NCI-H460 (cell line): Measurements from ENCODE around the gene PRDM15. TPM values are rescaled to one million over a fixed set of nuclear protein-coding genes. Genes with fewer than 3 reads are reported as not detected.
"Not testable (repeated sequence)": the region's sequence is repeated elsewhere in the genome, so short reads cannot be mapped to it uniquely, and the experiment has no call there.

Experiments used
- DNase-seq: peaks from one replicate; pipeline ENCODE4 v3.0.0-alpha.2; 2016; ENCODE audit warnings: low read depth; ENCODE audit errors: extremely low read depth
- total RNA-seq: library from RNA; depleted of rRNA; stranded (reverse); fragments of >200 nt; shearing (Covaris generic); gene quantifications from 2 replicates; pipeline ENCODE4 v1.2.3, GENCODE V29; 2014

PRDM15 gene
- total RNA-seq, 1 experiment from 2014 or later, result 4.3 TPM

DNA sequence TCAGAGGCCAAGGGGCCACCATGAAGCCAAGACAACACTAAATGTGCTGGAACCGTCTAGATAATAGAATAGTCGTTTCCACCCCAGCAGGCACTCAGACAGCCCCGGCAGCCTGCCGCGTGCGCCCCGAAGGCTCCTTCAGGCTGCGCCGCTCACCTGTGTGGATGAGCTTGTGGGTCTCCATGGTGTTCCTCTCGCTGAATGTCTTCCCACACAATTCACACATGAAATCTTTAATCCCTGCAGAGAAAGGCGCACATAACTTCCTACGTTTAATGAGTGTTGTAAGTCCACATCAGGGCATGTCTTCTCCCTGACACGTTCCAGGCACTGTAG is 68.6 kb downstream of the PRDM15 start:
- no peak for DNase-seq

DNA sequence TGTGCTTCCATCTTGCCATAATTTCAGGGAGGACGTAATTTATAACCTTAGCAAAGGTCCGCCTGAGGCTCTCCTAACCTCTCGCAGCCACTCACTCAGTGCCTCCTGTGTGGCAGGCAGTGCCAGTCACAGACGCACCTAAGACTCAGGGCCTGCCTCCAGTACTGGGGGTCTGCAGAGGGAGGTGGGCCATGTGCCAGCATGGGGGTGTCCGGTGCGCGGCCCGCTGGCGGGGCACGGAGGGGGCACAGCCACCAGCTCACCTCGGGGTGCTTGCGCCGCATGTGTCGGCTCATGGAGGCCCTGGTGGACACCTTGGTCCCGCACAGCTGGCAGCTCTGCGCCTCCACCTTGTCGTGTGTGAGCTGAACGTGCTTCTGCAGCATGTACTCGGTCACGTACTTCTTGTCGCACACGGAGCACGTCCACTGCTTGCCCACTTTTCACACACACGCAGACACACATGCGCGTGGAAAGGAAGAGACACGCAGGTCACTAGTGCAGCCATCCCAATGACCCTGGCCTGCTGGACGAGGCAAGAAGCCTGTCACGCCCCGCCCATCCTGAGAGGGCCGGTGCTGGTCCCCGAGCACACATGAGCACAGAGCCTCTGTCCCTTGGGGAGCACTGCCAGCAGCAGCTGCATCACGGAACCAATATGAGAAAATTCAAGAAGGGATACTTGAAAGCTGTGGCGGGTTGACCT is 69.1 kb downstream of the PRDM15 start:
- DNase-seq, result no peak

DNA sequence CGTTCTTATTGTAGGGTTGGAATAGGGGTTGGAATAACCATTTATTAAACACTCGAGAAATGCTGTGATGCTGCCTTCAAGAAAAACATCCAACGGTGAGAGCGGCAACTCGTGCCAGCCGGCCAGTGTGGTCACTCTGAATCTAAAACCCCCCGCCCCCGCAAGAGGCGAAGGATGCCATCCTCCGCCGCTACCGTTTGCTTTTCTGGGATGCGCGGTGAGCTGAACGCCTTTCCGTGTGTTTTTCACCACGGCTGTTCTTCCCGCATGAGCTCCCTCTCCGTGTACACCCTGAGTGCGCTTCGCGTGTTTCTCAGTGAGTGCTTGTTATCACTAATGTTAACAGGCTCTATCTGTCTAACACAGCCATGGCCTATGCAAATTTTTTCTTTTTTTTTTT is 70.3 kb downstream of the PRDM15 start:
- DNase-seq, result no peak

DNA sequence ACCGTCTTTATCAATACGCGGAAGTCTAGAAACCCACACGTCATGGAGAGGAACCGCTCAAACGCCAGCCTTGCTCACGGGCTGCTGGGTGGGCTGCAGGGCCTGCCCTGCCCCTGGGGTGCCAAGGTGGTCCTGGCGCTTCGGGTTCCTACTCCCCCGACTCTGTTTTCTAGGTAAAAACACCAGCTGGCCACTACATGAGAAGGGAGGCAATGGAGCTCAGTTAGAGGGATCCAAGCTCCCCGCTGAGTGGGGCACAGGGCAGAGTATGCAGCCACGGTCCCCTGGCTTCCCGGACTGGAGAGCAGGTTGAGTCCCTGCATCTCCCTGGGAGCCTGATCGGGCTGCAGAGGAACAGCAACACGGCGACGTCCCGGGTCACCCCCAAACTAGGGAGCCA is 71.0 kb downstream of the PRDM15 start:
- DNase-seq, result no peak

DNA sequence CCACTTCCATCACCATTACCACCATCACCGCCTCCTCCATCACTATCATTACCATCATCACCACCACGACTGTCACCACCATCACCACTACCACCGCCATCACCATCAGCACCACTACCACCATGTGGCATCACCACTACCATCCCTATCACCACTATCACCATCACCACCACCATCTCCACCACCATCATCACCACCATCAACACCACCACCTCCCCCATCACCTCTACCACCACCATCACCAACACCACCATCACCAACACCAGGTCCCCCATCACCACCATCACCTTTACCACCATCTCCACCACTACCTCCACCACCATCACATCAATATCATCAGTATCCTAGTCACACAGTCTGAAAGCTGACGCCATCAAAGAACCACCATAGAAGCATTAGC is 72.4 kb downstream of the PRDM15 start:
- no peak for DNase-seq

DNA sequence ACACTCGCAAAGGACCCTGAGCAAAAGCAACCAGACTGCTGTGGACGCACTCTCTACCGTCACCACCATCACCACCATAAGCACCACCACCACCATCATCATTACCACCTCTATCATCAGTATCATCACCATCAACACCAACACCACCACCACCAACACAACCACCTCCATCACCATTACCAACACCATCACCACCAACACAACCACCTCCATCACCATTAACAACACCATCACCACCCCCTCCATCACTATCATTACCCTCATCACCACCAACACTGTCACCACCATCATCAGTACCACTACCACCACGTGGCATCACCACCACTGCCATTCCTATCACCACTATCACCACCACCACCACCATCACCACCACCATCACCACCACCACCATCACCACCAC is 73.5 kb downstream of the PRDM15 start:
- no peak for DNase-seq

DNA sequence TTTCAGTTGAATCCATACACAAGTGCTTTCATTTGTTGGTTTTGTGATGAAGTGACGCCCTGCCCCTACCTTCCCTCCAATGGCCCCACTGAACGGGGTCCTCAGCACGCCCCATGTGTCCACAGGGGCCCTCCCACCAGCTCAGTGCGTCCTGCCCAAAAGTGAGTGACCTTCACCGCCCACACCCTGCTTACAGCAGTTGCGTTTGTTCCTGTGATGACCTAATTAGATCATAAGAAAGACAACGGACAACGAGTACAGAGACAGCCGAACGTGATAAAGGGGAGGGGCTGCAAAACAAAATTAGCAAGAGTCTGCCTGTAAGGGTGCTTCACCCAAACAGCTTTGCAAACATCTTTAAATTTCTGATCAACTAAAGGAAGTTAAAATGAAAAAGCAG is 74.1 kb downstream of the PRDM15 start:
- no peak for DNase-seq

DNA sequence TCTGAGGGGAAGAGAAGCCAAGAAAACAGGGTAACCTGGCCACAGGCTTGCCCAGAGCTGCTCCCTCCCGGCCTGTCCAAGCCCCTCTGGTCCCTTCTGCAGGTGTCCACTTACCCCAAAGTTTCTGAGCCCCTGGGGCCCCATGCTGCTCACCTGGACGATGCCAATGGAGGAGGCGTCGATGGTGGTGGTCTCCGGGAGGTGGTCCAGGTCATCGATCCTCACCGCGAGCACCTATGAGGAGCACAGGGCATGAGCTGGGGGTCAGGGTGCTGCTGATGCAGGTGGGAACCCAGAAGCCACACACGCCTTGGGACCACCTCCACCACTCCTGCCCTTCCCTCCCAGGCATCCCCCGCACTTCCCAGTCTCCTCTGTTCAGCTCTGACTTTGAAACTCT is 74.8 kb downstream of the PRDM15 start:
- DNase-seq, result no peak

DNA sequence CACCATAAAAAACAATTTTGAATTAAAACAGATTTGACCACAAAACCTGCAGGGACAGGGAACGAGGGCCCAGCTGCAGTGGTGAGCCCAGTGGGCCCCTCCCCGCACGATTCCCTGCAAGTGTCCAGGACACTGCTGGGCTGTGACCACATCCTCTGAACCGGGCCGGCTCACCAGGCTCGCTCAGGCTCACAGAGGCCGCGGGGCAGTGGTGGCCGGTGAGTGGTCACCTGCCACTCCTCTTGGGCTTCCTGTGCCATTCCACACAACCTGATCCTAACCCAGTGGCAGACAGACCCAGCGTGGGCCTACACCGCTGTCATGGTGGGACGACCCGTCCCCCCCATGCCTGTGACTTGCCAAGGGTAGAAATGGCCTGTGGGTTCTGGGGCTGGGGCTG is 75.8 kb downstream of the PRDM15 start:
- no peak for DNase-seq

DNA sequence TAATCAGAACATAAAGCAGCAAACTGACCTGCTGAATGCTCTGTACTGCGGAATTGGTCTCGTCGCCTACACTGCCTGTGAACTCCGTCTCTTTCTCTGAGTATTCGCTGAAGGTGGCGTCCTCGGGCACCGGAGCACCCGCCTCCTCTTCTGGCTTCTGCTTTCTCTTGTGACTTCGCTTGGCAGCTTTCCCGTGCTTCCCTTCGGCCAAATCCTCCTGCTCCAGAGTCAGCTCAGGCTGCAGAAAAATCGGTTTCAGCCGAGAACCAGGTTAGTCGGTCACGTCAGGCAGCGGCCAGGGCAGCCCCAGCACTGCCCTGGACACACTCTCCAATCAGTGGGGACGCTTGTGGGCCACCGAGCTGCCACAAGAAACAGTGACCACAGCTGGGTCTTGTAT is 76.5 kb downstream of the PRDM15 start:
- DNase-seq, result no peak

DNA sequence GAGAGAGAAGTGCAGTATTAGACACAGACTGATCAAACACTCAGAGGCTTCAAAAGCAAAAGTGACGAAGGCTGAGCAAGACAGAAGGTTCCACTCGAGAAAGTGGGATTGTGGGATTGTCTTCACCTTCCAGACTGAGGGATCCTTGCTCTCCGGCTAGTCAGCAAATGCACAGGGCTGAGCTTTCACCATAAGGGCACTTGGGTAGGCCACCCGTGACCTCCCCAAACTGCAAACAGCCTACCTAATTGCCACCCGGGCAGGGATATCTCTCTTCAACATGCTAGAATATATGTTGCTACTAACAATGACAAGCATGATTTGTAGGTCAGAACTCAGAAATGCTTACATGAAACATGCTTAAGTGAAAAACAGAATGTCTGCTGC is 77.0 kb downstream of the PRDM15 start:
- DNase-seq, result no peak

DNA sequence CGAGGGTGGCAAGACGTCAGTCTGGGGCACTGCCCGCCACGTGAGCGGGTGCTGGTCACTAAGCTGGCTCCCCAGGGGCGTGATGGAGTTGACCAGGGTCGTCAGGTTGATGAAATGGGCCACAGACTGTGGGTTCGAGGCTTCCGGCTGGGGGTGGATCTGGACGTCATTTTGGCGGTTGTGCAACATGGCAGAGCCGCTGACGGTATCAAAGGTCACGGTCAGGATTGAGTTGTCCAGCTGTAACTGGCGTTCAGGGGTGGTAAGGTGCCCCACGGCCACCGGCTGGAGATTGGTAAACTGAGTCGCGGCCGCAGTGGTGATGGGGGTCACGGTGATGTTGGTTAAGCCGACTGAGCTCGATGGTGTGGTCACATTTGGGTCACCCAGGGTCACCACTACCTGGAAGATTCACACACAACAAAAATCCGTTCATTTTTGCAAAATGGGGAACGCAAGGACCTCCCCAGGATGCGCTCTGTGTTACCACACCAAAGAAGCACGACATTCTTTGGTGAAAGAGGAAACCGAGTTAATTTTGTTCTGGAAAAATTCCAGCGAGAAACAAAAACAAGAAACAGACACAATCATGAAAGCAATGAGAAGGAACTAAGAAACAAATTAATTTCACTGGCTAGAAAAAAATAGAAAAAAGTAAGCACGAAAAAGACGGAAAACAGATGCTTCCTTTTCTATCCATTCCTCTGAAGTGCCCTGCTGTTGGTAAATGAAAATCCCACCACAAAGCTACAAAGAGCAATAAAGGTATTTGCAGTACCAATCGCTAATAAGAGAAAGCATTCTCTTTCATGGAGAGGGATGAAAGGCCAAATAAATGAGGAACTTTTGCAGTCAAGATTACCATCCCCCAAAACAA is 77.6 kb downstream of the PRDM15 start:
- DNase-seq, result no peak

DNA sequence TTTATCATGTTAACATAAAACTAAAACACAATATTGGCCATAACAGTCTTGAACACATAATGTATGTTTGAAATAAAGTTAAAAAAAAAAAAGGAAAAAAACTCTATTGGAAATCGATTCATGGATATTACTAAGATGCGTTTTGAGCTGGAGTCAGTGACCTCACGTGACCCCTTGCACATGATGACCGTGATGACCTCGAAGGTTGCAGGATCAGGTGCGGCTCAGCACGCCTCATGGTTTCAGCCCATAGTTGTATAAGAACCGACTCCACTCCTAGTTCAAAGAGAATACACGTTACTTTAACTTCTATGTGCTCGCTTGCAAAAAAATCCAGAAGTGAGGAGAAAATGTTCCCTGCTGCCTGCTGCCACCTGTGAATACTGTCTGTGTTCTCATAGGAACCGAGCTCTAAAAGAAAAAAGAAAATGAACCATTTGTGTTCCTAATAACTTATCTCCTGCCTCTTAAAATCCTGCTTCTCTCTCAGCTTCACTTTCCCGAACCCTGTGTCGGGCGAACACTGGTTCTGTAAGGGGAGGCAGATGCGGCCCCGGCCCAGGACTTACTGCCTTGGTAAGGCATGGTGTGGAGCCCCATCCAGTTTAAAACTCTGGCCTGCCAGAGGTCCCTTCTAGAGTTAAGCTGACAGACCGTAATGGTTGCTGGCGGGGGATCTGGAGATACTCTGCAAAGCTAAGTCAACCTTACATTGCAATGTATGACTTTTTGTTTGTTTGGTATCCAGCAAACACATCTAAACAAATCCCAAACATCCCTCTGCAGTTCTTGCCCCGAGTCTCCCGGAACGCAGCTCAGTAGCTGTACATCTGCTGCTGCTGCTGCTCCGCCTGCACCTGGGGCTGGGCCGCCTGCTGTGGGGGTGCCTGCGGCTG is 78.5 kb downstream of the PRDM15 start:
- DNase-seq, result no peak

DNA sequence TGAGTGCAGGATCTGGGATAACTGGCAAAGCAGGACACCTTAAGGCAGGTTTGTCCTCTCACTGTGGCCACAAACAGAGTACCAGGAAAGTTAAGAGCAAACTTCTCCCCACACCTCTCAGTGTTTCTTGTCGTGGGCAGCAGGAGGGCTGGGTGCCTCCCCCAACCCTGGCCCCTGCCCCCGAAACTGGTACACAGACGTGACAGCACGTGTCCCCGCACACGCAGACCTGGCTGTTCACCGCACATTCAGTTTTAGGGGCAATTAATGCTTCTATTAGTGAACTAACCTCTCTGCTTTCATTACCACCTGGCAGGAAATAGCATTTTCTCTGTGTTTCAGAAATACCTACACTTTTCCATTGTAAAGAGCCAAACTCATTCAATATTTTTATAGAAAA is 79.4 kb downstream of the PRDM15 start:
- DNase-seq, result no peak

DNA sequence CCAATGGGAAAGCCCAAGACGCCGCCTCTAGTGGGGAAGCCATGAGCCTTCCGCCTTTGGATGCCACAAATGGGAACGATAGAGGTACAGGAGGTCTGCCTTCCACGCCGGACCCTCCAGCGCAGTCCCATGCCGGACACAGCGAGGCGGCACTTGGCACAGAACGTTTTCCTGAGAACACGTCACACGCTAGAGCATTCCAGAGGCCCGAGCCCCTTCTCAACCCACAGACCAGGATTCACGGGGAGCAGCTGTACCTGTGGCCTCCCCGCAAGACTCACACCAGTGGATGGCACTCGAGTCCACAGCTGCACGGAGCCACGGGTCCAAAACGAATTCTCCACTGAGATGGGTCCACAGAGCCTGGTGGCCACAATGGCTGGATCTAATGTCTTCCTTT is 80.8 kb downstream of the PRDM15 start:
- DNase-seq, result no peak

DNA sequence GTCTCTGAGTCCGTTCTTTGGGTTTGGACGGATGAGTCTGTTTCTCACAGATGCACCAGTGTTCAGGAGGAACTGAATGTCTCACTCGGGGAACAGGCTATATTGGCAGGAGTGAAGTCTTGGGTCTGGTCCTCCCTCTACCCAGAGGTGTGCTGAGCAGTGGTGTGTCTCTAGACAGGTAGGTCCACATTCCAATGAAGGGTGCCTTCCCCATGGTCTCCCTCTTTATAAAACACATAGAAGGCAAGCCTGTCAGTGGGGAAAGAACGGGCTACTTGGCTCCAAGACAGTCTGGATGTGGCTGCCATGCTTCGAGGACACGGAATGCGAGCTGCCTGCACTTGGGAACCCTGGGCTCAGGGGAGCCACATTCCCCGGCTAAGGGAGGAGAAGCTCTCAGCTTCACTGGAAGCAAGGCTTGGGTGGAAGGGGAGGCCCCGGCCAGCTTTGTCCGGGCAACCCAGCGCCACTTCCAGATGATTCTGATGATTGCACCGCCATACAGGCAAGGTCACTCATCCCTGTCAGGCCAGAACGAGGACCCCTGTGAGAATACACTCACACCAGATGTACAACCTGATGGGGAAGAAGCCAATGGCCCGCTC is 82.6 kb downstream of the PRDM15 start:
- DNase-seq, result no peak

DNA sequence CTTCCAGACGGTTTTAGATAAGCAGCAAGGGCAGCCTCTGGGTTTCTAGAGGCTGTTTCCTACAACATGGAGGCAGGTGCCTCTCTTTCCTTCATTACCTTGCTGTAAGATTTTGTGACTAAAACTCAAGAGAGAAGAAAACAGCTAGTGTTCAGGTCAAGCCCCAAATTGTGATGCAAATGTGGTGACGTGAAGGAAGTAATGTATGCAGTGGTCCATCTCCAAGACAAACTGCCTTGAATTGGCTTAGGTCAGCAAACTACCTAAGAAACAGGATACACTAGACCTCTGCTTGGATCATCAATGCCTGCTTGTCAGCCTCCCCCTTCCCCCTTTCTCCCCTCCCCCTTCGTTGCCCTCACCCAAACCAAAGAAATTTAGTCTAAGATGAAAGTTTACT is 83.4 kb downstream of the PRDM15 start:
- no peak for DNase-seq

DNA sequence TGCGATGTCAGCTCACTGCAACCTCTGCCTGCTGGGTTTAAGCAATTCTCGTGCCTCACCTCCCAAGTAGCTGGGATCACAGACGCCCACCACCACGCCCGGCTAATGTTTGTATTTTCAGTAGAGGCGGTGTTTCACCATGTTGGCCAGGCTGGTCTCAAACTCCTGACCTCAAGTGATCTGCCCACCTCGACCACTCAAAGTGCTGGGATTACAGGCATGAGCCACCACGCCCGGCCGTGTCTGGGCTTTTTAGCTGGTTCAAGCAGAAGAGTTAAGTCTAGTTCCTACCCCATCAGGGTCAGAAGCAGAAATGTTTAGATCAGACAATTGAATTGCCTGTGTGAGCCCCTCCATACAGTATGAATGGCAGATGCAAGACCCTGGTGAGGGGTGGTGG is 84.5 kb downstream of the PRDM15 start:
- no peak for DNase-seq

DNA sequence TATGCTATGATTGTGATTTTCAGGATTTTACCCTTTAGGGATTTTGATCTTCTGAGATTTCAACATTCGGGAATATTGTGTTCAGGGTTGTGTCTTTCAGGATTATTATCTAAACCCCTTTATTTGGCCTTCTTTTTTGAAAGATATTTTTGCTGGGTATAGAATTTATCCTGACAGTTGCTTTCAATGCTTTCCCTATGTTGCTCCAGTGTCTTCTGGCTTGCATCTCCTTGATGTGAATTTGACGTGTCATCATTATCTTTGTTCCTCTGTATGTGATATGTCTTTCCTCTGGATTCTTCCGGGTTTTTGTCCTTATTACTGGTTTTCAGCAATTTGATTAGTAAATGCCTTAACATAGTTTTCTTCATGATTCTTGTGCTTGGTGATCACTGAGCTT is 86.4 kb downstream of the PRDM15 start:
- DNase-seq, result no peak

DNA sequence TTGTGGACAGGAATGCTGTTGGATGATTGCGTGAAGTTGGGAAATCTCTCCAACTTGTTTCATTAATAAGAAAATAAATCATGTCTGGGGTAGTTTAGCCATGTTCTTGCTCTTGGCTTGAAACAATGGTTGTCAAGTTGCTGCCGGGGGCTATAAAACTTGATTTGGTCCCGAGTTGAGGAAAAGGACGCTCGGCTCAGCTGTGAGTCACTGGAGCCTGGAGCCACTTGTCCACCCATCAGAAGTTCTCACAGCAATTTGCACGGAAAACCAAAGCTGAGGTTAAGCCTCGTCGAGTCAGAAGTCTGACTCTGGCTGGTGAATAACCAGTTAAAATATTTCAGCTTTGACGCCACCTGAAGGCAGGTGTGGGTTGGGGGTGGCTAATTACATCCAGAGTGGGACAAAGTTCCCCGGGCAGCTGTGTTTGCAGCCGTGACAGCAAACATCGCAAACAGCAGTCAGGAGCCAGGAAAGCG is 92.6 kb downstream of the PRDM15 start:
- DNase-seq, result no peak

DNA sequence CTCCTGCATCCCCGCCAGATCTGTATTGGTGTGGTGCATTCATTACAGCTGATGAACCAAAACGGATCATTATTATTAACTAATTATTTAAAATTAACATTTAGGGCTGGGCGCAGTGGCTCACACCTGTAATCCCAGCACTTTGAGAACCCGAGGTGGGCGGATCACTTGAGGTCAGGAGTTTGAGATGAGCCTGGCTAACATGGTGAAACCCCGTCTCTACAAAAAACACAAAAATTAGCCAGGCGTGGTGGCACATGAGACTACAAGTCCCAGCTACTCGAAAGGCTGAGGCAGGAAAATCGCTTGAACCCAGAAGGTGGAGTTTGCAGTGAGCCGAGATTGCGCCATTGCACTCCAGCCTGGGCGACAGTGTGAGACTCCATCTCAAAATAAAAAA is 93.9 kb downstream of the PRDM15 start:
- not testable (repeated sequence) for DNase-seq
